ENCODE results near the gene CDC45. TPM values are rescaled to one million over a fixed set of nuclear protein-coding genes. Genes with fewer than 3 reads are reported as not detected.

Gene CDC45
- total and polyA plus RNA-seq, 2 of the 13 experiments (the other 11 are each of a cell fraction or from before 2014, with no cell fraction given) = 14.4 to 36.3 TPM

GRCh38 chr22:19536564-19536963 lies 56.8 kb downstream of the CDC45 start:
- no peak overlapping the region for H3K27ac ChIP-seq (ENCODE audit: extremely low read length, insufficient read depth, low read length)
- no peak overlapping the region for H2AFZ ChIP-seq (ENCODE audit: low read length)
- intact Hi-C loops (cut with micrococcal nuclease; ENCODE audit: unreplicated experiment) = no loop called here
- TF ChIP-seq PHF8 (CRISPR knock-in tag; IDR thresholded peaks at IDR 0.05) = no peak
- no peak for TF ChIP-seq REXO4 (CRISPR knock-in tag; IDR thresholded peaks at IDR 0.05; ENCODE audit: borderline replicate concordance)
- no peak for TF ChIP-seq CHD4 (IDR thresholded peaks at IDR 0.05; ENCODE audit: borderline replicate concordance, low read length)
- TF ChIP-seq TOPORS (CRISPR knock-in tag; IDR thresholded peaks at IDR 0.05) = no peak
- no peak for TF ChIP-seq ZNF552 (CRISPR knock-in tag; IDR thresholded peaks at IDR 0.05; ENCODE audit: borderline replicate concordance)
- TF ChIP-seq MYPOP (CRISPR knock-in tag; IDR thresholded peaks at IDR 0.05) = no peak
- TF ChIP-seq, protein P1, sequence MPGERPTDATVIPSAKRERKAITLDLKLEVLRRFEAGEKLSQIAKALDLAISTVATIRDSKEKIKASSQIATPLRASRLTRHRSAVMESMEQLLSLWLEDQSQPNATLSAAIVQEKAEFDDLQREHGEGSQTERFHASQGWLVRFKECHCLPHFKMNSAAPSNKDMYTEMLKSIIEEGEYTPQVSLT (CRISPR knock-in tag; IDR thresholded peaks at IDR 0.05; ENCODE audit: borderline replicate concordance, low read depth) = no peak
- TF ChIP-seq, protein P2, sequence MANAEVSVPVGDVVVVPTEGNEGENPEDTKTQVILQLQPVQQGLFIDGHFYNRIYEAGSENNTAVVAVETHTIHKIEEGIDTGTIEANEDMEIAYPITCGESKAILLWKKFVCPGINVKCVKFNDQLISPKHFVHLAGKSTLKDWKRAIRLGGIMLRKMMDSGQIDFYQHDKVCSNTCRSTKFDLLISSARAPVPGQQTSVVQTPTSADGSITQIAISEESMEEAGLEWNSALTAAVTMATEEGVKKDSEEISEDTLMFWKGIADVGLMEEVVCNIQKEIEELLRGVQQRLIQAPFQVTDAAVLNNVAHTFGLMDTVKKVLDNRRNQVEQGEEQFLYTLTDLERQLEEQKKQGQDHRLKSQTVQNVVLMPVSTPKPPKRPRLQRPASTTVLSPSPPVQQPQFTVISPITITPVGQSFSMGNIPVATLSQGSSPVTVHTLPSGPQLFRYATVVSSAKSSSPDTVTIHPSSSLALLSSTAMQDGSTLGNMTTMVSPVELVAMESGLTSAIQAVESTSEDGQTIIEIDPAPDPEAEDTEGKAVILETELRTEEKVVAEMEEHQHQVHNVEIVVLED (CRISPR knock-in tag; IDR thresholded peaks at IDR 0.05; ENCODE audit: borderline replicate concordance) = no peak
- no peak for TF ChIP-seq ZSCAN22 (CRISPR knock-in tag; IDR thresholded peaks at IDR 0.05)
- TF ChIP-seq SNAI1 (CRISPR knock-in tag; IDR thresholded peaks at IDR 0.05; ENCODE audit: borderline replicate concordance) = no peak
- no peak for TF ChIP-seq ZNF790 (CRISPR knock-in tag; IDR thresholded peaks at IDR 0.05; ENCODE audit: borderline replicate concordance)
- TF ChIP-seq DBP (CRISPR knock-in tag; IDR thresholded peaks at IDR 0.05; ENCODE audit: not compliant biosample characterization) = no peak
- no peak for TF ChIP-seq MAX (IDR thresholded peaks at IDR 0.05)
- no peak for TF ChIP-seq SP2 (CRISPR knock-in tag; IDR thresholded peaks at IDR 0.05)
- TF ChIP-seq FOXA3 (CRISPR knock-in tag; IDR thresholded peaks at IDR 0.05) = no peak
- no peak for TF ChIP-seq ZNF430 (CRISPR knock-in tag; IDR thresholded peaks at IDR 0.05)
- TF ChIP-seq GZF1 (CRISPR knock-in tag; IDR thresholded peaks at IDR 0.05) = no peak
- H3K4me3 ChIP-seq (replicated peaks in 1 of 3; ENCODE audit: insufficient read depth in 1 of 3, low read depth in 2 of 3, low read length in 3 of 3) = no peak overlapping the region
- H3K36me3 ChIP-seq (replicated peaks in 1 of 2; ENCODE audit: control insufficient read depth in 1 of 2, insufficient read depth in 2 of 2, low read length in 2 of 2) = no peaks in the 10 kb centered on the region
- ATAC-seq (no peak), DNase-seq (ENCODE audit: low spot score) (no peak), FAIRE-seq (no peak)
- in situ Hi-C loops (cut with HindIII; ENCODE audit: extremely low pct_ligation_motif_present, low pct_unique_long_range_greater_than_20kb) = no loop called here
- ChIA-PET POLR2A (no interaction called here), CTCF (ENCODE audit: low intra/inter-chr PET ratio, low total read pairs) (no interaction called here)
- H3K4me2 ChIP-seq (ENCODE audit: low read depth, low read length) = no peak overlapping the region
- 25% methylated on average over 9 of the region's 9 CpGs for WGBS (ENCODE audit: low lambda C conversion rate)
- 0 out of 5 replicates have a peak, but pooled peaks cover 0 to 7% of the 10 kb centered on the region in 2 experiments for H3K27me3 ChIP-seq (ENCODE audit: control insufficient read depth in 1 of 2, insufficient read depth in 2 of 2, low read length in 2 of 2)
- BruUV-seq (replicated peaks) = no TSS peak
- H3K4me1 ChIP-seq (ENCODE audit: insufficient read depth, low read length) = no peaks in the 10 kb centered on the region
- no peaks in the 10 kb centered on the region for H4K20me1 ChIP-seq (ENCODE audit: insufficient read depth, low read length)
- H3K79me2 ChIP-seq (ENCODE audit: insufficient read depth, low read length) = no peaks in the 10 kb centered on the region
- no peak overlapping the region for H3K9ac ChIP-seq (ENCODE audit: insufficient read depth, low read depth, low read length)
- no peaks in the 10 kb centered on the region for H3K9me3 ChIP-seq (ENCODE audit: low read length)

All from HepG2 (cell line).